Fibroblast of the aortic adventitia (primary cell): ENCODE data around the gene ZNF385D. TPM values are rescaled to one million over a fixed set of nuclear protein-coding genes. Genes with fewer than 3 reads are reported as not detected.
"Not testable (repeated sequence)": the region's sequence is repeated elsewhere in the genome, so short reads cannot be mapped to it uniquely, and the experiment has no call there.

Experiments
- DNase-seq: peaks from one replicate; pipeline ENCODE4 v3.0.0-alpha.2; 2010; ENCODE audit warnings: low read depth
- H3K4me3 ChIP-seq: 2 replicates; pipeline ENCODE4 v1.5.1; 2011; ENCODE audit warnings: low read depth, mild to moderate bottlenecking, control low read depth, low read length, moderate library complexity
- total RNA-seq: library from RNA; depleted of rRNA; stranded (reverse); fragments of >200 nt; gene quantifications from 2 replicates; pipeline ENCODE4 v1.2.3, GENCODE V29; 2012; ENCODE audit warnings: low replicate concordance
- TF ChIP-seq, protein P1 (sequence below): IDR thresholded peaks from 2 replicates; pipeline ENCODE4 v1.5.1; 2011; ENCODE audit warnings: mild to moderate bottlenecking, low read length, control low read depth, inconsistent platforms; ENCODE audit not compliant: insufficient read depth

Gene ZNF385D
- total RNA-seq, 1 donor = 11.5 TPM

DNA sequence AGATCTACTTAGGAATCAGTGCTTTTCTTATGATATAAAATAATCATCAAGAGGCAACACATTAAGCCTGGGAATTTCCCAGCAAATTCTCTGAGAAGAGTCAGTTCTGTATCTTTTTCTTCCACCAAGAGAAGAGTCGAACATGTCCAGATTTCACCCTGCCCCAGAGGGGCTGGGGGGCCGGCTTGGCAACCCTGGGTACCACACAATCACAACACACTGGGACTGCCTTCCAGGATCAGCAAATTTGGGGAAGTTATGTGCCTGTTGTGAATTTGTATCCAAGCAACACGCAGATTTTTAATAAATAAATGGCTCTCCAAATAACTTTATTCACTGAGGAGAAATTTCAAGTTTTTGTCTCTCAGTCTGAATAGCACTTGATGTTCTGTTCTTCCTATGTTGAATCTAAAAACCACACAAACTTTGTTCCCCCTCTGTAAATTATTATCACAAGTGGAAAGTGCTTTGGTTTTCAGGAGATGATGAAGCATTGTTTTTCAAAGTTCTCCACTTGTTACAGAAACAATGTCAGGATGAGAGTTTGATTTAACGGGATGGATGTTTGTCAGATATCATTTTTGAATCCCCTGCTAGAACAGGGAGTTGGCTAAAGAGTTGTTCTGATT is 357.2 kb downstream of the ZNF385D start:
- TF ChIP-seq, protein P1, sequence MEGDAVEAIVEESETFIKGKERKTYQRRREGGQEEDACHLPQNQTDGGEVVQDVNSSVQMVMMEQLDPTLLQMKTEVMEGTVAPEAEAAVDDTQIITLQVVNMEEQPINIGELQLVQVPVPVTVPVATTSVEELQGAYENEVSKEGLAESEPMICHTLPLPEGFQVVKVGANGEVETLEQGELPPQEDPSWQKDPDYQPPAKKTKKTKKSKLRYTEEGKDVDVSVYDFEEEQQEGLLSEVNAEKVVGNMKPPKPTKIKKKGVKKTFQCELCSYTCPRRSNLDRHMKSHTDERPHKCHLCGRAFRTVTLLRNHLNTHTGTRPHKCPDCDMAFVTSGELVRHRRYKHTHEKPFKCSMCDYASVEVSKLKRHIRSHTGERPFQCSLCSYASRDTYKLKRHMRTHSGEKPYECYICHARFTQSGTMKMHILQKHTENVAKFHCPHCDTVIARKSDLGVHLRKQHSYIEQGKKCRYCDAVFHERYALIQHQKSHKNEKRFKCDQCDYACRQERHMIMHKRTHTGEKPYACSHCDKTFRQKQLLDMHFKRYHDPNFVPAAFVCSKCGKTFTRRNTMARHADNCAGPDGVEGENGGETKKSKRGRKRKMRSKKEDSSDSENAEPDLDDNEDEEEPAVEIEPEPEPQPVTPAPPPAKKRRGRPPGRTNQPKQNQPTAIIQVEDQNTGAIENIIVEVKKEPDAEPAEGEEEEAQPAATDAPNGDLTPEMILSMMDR = no peak
- no peak overlapping the region for H3K4me3 ChIP-seq
- no peak for DNase-seq

GRCh38 chr3:21392526-21392925 is 358.5 kb downstream of the ZNF385D start:
- H3K4me3 ChIP-seq = no peak overlapping the region
- peak; percentile 76 for DNase-seq
- TF ChIP-seq, protein P1 = no peak

DNA sequence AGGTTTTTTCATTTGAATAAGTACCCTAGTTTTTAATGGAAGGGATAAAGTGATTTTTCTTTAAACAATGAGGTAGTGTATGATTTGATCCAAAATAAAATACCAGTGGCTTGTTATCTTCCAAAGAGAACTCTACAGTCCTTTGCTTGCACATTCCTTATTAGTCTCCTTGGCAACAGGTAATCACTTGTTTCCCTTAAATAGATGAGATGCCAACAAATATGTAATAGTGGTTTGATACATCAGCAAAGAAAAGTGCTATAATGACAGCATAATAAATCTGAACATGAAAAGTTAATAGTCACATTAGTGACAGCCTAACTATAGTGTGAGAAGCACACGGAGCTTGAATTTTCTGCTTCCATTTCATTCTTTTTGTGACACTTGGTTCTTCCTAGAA is 360.2 kb downstream of the ZNF385D start:
- peak; percentile 89 for DNase-seq
- H3K4me3 ChIP-seq = no peak overlapping the region
- TF ChIP-seq, protein P1 = no peak

DNA sequence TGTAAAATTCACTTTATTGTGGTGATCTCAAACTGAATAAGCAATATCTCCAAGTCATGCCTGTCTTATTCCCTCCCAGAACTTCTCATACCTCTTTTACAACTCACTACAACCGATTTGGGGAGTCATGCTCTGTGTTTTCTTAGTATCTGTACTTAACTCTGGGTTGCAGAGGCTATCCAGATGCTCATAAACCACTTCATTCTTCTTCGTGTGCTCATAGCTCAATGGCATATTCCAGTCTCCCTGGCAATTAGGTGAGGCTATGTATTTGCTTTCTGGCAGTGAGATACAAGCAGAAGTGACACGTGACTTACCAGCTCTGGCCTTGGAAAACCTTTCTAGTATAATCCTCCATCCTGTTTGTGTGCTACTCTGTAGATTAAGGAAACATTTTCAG is 360.9 kb downstream of the ZNF385D start:
- TF ChIP-seq, protein P1 = no peak
- DNase-seq = peak; percentile 96
- no peak overlapping the region for H3K4me3 ChIP-seq

DNA sequence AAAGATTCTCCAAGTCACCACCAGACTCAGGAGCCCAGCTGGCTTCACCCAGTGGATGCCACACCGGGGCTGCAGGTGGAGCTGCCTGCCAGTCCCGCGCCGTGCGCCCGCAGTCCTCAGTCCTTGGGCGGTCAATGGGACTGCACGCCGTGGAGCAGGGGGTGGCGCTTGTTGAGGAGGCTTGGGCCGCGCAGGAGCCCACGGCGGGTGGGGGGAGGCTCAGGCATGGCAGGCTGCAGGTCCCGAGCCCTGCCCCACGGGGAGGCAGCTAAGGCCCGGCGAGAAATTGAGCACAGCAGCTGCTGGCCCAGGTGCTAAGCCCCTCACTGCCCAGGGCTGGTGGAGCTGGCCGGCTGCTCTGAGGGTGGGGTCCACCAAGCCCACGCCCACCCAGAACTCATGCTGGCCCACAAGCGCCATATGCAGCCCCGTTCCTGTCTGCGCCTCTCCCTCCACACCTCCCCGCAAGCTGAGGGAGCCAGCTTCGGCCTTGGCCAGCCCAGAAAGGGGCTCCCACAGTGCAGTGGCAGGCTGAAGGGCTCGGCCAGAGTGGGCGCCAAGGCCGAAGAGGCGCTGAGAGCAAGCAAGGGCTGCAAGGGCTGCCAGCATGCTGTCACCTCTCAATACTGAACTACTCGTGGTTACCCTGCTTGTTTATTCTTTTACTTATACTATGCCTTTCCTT is 363.7 kb downstream of the ZNF385D start:
- DNase-seq, H3K4me3 ChIP-seq: not testable (repeated sequence)

DNA sequence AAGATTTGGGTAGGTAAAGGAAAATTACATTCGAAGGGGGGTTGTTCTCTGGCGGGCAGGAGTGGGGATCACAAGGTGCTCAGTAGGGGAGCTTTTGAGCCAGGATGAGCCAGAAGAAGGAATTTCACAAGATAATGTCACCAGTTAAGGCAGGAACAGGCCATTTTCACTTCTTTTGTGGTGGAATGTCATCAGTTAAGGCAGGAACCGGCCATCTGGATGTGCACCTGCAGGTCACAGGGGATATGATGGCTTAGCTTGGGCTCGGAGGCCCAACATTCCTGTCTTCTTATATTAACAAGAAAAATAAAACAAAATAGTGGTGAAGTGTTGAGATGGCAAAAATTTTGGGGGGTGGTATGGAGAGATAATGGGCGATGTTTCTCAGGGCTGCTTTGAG is 373.0 kb downstream of the ZNF385D start:
- not testable (repeated sequence) for DNase-seq, H3K4me3 ChIP-seq

DNA sequence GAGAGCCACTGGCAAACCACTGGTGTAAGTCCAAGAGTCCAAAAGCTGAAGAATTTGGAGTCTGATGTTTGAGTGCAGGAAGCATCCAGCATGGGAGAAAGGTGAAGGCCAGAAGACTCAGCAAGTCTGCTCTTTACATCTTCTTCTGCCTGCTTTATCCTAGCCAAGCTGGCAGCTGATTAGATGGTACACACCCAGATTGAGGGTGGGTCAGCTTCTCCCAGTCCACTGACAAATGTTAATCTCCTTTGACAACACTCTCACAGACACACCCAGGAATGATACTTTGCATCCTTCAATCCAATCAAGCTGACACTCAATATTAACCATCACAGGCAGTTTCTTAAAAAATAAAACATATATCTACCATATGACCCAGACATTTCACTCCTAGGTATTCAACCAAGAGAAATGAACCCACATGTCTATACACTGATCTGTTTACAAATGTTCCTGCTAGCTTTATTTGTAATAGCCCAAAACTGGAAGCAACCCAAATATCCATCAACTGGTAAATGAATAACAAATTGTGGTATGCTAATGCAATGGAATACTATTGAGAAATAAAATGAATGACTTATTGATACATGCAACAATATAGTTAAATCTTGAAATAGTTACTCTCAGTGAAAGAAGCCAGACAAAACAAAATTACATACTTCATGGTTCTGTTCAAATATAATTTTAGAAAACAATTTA is 373.8 kb downstream of the ZNF385D start:
- peak; percentile 41 for DNase-seq
- H3K4me3 ChIP-seq = no peak overlapping the region
- TF ChIP-seq, protein P1 = no peak
